CD1c-positive myeloid dendritic cell (primary cell): ENCODE data around the gene CYP3A4.
A peak's percentile ranks its signal among the peaks of the same experiment; 100 is the strongest.
"Not testable (repeated sequence)": the region's sequence is repeated elsewhere in the genome, so short reads cannot be mapped to it uniquely, and the experiment has no call there.

Source experiments
- DNase-seq: peaks from one replicate; pipeline ENCODE4 v3.0.0-alpha.2; 2016; ENCODE audit errors: extremely low spot score

Gene CYP3A4

DNA sequence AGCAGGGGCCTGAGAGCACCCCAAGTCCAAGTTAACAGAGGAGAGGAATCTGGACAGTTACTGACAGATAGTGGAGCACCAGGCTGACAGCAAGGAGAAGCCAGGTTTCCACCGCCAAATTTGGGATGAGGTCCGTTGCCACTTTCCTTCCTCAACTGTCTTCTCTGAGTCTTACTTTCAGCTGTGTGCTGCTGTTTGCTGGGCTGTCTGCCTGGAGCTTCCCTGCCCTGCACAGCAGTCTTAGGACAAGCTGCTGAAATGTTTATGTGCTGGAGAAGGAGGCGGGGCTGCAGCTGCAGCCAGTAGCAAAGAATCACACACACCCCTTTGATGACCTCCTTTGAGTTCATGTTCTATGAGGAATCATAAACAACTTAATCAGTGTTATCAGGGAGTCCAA is 31.6 kb downstream of the CYP3A4 start:
- no peak for DNase-seq

DNA sequence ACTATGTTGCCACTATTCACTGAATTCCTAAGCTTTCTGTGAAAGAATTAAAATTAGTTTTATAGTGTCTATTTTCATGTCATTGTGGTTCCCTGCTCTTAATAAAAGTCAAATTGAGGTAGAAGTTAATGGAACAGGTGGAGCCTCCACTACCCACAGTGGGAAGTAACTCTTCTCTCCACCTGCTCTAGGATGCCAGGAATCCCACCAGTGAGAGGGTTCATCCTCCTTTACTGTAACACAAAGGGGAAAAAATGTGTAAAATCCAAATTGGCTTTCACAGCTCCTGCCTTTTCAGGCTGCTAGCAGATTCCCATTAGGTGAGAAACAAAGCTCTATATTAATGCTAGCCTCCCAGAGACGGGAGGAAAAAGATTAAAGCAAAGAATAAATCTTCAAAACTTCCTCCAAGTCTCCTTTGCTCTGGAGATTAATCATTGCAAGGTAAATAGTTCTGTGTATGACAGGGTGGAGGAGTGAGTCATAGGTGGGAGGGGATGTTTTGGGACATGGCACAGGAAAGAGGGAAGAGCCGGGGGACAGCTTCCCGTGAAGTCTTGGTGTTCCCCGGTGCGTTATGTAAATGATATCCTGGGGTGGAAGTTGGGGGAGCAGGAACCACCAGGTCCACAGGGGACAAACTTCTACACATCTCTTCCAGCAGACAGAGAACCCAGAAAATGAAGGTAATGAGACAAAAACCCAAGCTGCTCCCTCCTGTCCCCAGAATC is 32.5 kb downstream of the CYP3A4 start:
- not testable (repeated sequence) for DNase-seq

DNA sequence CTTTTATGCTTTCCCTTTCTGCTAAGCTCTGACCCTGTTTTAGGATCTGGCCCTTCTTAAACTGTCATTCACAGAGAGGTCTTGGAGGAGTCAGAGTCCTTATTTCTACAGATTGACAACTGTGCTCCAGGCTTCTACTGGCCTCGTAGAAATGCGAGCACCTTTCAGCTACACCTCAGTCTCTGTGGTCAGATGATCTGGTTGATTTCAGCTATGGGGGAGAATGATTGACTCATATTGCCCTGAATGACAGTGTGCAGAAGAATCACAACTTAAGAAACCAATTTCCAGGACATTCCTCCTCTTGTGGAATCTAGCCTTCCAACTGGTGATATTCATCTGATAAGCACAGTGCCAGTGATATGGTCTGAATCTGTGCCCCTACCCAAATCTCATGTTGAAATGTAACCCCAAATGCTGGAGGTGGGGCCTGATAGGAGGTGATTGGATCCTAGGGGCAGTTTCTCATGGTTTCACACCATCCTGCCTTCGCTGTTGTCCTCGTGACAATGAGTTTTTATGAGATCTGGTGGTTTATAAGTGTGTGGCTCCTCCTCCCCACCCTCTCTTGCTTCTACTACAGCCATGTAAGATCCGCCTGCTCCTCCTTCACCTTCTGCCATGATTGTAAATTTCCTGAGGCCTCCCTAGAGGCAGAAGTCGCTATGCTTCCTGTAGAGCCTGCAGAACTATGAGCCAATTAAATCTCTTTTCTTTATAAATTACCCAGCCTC is 35.0 kb downstream of the CYP3A4 start:
- DNase-seq: no peak

DNA sequence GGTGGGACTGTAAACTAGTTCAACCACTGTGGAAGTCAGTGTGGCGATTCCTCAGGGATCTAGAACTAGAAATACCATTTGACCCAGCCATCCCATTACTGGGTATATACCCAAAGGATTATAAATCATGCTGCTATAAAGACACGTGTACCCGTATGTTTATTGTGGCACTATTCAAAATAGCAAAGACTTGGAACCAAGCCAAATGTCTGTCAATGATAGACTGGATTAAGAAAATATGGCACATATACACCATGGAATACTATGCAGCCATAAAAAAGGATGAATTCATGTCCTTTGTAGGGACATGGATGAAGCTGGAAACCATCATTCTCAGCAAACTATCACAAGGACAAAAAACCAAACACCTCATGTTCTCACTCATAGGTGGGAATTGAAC is 37.1 kb downstream of the CYP3A4 start:
- not testable (repeated sequence) for DNase-seq

DNA sequence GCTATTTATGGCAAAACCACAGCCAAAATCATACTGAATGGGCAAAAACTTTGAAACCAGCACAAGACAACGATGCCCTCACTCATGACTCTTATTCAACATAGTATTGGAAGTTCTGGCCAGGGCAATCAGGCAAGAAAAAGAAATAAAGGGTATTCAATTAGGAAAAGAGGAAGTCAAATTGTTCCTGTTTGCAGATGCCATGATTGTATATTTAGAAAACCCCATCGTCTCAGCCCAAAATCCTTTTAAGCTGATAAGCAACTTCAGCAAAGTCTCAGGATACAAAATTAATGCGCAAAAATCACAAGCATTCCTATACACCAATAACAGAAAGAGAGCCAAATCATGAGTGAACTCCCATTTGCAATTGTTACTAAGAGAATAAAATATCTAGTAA is 38.6 kb downstream of the CYP3A4 start:
- DNase-seq: not testable (repeated sequence)

DNA sequence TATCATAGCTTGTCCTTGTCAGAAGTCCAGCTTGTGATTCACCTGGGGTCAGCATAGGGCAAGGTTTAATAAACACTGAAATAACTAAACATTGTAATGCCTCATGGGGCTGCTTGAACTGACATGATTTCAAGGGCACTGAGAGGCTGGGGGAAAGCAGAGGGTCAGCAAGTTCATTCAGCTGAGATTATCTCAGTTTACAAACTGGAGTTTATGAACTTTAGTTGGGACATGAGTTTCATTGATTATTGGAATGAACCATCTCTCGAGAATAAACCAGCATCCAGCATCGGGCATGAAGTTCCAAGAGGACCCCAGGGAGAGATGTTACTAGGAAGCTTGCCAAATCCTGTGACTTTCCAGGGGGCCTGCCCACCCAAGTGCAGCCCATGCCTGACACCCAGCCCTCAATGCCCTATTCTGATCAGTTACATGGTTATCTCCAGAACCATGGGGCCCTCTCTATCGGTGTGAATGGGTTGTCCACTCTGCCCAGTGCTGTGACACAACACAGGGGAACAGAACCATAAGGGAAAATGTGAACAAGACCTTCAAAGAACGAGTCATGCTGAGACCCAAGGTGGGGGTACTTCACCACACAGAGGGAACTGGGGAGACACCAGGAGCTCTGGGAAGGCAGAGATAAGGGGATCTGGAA is 41.1 kb downstream of the CYP3A4 start:
- no peak for DNase-seq

DNA sequence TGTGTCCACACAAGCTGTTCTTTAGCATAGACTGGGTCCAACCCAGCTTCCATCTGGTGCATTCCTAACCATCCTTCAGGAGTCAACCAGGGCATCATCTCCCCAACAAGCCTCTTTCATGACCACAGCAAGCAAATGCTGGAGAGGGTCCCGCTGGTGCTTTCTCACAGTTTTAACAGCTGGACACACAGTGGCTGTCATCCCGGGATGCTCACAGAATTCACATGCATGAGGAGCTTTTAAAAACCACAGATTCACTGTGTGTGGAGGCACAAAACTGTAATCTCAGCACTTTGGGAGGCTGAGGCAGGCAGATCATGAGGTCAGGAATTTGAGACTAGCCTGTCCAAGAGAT is 42.6 kb downstream of the CYP3A4 start:
- no peak for DNase-seq

DNA sequence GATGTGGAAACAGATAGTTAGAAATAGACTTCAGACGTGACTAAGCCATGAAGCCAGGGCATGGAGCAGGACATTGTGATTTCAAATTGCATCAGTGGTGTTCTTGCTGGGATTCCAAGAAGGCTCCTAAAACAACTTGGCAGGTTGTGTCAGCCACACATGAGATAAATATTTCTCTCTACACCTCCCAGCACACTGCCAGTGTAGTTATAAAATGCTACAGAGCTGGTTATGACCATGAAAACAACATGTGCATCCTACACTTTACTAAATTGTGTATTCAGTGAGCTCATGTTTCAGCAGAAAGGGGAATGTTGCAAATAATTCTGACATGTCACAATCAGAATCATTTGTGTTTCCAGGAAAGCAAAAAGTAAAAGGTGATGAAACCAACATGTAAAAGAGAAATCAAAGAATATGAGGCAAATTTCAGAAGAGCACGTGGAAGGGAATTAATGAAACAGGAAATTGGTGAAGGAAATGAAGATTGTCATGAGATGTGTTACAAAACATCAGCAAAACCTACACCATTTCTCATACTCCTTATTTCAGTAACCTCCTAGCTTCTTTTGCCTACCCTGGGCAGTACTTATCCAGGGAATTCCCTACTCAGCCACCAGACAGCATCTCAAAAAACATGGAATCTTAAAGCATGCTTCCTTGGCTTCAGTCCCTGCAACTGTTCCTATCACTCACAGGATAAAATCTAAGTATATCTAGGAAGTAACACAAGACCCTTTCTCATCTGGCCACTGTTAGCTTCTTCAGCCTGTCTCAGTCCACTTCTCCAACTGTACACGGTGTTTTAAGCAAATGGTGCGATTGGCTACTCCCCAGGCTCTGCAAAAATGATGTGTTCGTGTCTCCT is 43.2 kb downstream of the CYP3A4 start:
- peak; percentile 42 for DNase-seq

DNA sequence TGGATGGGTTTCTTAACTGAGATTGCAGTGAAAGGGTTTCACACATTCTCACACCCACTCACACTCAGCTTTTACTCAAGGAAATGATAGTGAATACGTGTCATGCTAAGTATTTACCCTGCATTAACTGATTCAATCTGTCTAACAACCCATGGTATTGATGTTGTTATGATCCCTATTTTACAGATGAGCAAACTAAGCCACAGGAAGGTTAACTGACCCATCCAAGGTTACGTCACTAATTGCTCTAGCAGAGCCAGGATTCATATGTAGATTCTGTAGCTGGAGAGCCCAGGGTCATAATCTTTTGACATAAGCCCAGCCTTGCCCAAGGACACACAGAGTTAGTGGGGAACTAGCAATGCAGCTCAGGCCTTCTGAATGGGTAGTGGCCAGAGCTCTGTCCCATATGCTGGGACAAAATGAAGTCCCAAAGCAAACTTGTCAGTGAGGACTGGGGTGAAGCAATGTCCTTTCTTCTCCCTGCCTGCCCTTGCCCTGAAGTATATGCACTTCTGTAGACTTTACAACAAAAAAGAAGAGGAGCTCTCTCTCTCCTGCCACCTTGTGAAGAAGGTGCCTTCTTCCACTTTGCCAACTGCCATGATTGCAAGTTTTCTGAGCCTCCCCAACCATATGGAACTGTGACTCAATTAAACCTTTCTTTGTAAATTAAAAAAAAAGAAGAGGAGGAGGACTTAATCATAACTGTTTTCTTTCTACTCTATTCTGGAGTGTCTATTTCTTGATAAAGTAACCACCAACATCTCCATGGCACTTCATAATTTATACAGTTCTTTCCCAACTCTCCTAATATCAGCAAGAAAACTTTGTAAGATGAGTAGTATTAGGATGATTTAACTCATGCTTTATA is 44.0 kb downstream of the CYP3A4 start:
- DNase-seq: no peak

DNA sequence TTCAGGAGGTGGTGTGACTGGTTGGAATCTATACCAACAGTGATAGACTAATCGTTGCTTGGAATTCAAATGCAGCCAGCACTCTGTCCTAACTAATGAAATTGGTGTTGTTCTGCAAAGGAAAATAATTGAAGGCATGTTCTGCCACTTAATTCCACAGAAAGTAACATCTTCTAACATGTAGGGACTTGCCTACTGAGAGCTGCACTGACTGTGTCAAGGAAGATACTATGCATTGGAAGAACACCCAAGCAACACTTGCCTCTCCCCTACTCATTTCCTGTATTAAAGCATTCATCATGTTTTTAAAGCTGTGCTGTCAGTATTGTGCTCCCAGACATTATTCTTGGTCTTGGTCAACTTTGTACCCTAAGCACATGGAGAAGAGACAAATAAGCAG is 46.3 kb downstream of the CYP3A4 start:
- no peak for DNase-seq

DNA sequence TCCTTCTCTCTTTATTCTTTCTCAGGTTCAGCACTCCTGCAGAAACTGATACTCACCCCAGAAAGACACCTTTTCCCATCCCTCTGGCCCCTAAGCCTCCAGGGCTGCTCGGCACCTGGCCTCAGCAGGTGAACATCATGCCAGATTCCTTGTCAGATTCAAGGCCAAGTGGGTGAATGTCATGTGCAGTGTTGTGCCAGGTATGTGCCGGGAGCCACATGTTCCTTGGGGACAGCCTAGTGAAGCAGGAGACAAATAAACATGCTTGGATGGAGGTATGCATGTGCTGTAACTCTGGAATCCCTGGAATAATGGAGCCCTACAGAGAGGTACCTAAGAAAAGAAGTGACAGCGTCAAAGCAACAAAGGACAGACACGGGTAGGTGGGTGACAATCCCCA is 47.3 kb downstream of the CYP3A4 start:
- not testable (repeated sequence) for DNase-seq

DNA sequence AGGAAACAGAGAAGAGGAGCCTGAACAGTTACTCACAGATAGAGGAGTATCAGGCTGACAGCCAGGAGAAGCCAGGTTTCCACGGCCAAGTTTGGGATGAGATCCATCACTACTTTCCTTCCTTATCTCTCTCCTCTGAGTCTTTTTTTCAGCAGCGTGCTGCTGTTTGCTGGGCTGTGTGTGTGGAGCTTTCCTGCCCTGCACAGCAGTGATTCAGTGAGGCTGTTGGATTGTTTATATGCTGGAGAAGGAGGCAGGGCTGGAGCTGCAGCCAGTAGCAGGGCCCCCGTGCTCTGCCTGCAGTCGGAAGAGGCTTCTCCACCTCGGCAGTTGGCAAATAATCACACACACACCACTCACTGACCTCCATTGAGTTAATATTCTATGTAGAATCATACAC is 49.0 kb downstream of the CYP3A4 start, which contains the start of gene CYP3A7:
TSS of gene CYP3A7 (minus strand) at position 210 of the 400 bp plus-strand sequence. CDS start at position 107, 103 bp downstream.
- DNase-seq: no peak

DNA sequence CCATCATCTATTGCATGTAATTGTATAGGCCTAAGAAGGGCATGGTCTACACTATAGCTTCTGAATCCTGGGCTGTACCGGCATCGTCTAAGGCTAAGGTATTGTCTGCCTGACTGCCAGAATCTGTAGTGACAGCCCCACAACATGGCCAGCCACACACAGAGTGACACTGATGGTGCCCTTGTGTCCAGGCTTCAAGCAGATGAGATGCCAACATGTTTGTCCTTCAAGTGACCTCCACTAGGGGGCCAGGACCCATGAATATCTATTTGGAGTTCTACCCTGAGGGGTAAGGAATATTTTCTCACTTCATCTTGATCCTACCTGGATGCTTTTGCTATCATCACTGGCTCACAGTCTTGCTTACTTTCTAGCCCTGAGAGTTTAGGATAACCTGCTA is 50.5 kb downstream of the CYP3A4 start:
- no peak for DNase-seq

DNA sequence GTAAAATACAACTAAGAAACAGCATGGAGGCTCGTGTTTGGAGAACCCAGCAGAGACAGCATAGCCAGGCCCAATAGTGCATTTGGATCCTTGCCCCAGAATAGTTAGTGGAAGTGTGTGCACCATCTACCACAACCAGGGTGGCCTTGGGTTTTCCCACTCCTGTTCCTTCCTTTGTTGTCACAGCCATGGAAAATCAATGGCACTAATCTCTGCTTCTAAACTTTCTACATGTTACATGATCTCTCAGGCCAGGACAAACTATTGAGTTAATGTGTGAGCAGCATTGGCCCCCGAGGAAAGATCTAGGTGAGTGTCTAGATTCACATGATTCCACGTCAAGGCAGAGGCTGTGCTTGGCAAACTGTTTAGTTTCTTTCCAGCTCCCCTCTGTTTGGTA is 51.0 kb downstream of the CYP3A4 start:
- DNase-seq: no peak

DNA sequence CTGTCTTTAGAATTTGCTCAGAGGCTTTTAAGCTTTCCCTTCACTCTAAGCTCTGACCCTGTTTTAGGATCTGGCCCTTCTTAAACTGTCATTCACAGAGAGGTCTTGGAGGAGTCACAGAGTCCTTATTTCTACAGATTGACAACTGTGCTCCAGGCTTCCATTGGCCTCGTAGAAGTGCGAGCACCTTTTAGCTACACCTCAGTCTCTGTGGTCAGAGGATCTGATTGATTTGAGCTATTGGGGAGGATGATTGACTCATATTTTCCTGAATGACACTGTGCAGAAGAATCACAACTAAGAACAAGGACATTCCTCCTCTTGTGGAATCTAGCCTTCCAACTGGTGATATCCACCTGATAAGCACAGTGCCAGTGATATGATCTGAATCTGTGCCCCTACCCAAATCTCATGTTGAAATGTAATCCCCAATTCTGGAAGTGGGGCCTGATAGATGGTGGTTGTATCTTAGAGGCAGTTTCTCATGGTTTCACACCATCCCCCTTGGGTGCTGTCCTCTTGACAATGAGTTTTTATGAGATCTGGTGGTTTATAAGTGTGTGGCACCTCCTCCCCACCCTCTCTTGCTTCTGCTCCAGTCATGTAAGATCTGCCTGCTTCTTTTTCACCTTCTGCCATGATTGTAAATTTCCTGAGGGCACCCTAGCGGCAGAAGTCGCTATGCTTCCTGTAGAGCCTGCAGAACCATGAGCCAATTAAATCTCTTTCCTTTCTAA is 52.2 kb downstream of the CYP3A4 start:
- DNase-seq: no peak

DNA sequence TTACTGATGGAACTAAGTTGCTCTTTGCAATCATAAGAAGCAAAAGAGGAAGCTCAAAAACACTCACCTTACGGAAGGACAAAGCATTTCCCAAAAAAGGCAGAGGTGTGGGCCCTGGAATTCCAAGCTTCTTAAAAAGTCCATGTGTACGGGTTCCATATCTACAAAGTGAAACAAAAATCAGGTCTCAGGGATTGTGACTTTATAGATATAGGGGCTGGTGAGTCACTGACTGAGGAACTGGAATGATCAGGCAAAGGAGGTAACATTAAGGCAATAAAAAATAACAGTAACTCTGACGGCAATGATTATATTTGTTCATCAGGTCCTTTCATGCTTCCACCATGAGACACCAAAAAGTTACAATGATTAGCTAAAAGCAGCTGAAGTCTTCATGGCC is 53.0 kb downstream of the CYP3A4 start:
- no peak for DNase-seq

DNA sequence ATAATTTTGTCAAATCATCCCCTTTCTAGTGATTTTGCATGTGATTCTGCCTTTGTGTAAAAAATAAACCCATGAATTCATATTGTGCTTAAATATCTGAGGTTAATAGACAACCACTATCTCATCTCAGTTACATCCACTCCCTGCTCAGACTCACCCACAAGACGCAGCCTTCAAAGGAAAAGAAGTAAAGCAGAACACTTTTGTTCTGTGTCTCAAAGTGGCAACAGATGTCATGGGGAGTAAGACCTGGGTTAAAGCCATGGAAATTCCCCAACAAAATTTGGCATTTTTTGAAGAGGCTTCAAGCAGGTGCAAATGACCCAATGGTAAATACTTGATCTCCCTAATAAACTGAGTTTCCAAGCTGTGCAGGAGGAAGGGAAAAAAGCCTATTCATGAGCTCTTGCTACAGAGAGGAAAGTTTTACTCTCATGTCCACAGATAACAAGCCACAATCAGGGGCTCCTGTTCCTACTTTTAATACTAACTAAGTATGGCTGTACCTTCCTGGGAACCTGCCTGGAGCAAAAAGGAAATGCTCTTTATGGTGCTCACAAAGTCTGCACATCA is 53.7 kb downstream of the CYP3A4 start:
- no peak for DNase-seq

DNA sequence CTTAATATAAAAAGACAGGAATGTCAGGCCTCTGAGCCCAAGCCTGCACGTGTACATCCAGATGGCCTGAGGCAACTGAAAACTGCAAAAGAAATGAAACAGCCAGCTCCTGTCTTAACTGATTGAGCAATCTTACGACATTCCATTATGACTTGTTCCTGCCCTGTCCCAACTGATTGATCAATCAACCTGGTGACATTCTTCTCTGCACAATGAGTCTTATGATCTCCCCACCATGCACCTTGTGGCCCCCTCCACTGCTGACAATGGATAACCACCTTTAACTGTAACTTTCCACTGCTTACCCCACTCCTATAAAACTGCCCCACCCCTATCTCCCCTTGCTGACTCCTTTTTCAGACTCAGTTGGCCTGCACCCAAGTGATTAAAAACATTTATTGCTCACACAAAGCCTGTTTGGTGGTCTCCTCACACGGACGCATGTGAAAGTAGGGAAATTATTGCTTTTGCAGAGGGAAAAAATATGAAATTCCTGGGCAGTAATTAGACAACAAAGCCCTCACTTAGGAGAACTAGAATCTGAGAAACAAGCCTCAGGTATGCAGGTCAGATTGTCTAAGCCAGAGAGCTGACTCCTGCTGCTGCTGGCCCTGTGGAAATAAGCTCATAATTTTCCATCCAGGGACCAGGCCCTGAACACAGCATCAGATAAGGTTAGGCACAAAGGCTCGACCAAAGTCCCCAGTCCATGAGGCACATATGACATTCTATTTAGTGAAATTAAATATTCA is 54.3 kb downstream of the CYP3A4 start:
- no peak for DNase-seq

DNA sequence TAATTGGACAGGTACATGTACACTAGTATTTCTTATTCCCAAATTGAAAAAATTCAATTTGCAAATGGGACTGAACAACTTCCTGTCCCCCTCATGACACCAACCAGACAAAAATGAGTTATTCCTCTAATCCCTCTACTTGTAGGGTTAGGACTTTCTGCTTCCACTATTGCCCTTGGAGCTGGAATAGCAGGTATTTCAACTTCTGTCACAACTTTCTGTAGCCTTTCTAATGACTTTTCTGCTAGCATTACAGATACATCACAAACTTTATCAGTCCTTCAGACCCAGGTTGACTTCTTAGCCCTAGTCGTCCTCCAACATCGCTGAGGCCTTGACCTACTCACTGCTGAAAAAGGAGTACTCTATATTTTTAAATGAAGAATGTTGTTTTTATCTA is 55.4 kb downstream of the CYP3A4 start:
- DNase-seq: no peak
